ENCODE results near the gene AFF3. TPM values are rescaled to one million over a fixed set of nuclear protein-coding genes. Genes with fewer than 3 reads are reported as not detected.

The AFF3 gene
- total and polyA plus RNA-seq, 8 donors, result 16.4 to 42.0 (median 21.4) TPM

GRCh38 chr2:99722476-99722875 lies 419.9 kb downstream of the AFF3 start:
- no peaks in the 10 kb centered on the region for H3K36me3 ChIP-seq
- intact Hi-C loops (cut with DNase I), result no loop called here
- ATAC-seq (no peak), DNase-seq (no peak)
- H3K27me3 ChIP-seq, result no peaks in the 10 kb centered on the region
- TF ChIP-seq CTCF (IDR thresholded peaks at IDR 0.05), result no peak
- H3K4me1 ChIP-seq, result no peaks in the 10 kb centered on the region
- peaks cover 0 to 10% of the 10 kb centered on the region in 2 donors for H3K9me3 ChIP-seq
- H3K27ac ChIP-seq, result no peak overlapping the region
- H3K4me3 ChIP-seq, result no peak overlapping the region

DNA sequence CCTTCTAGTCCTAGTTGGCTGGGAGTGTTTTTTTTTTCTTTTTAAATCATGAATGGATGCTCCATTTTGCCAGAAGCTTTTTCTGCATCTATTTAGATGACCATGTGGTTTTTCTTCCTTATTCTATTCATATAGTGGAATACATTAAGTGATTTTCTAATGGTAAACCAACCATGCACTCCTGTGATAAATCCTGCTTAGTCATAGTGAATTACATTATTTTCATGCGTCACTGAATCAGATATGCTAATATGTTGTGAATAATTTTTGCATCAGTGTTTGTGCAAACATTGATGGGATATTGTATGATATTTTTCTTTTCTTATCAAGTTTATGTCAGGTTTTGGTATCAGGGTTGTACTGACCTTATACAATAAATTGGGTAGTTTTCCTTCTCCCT lies 423.3 kb downstream of the AFF3 start:
- Histone ChIP-seq H3K9me3 (peaks cover 0 to 10% of the 10 kb centered on the region in 2 donors), H3K4me3 (no peak overlapping the region), H3K27ac (no peak overlapping the region), H3K4me1 (no peaks in the 10 kb centered on the region), H3K36me3 (no peaks in the 10 kb centered on the region), H3K27me3 (no peaks in the 10 kb centered on the region)
- intact Hi-C loops (cut with DNase I), result no loop called here
- no peak for TF ChIP-seq CTCF (IDR thresholded peaks at IDR 0.05)
- ATAC-seq (no peak), DNase-seq (no peak)

GRCh38 chr2:99715956-99716355 lies 426.4 kb downstream of the AFF3 start:
- Histone ChIP-seq H3K27ac (no peak overlapping the region), H3K9me3 (no peaks in the 10 kb centered on the region), H3K4me3 (no peak overlapping the region), H3K36me3 (no peaks in the 10 kb centered on the region), H3K27me3 (no peaks in the 10 kb centered on the region), H3K4me1 (no peaks in the 10 kb centered on the region)
- ATAC-seq, result no peak
- no peak for DNase-seq
- no peak for TF ChIP-seq CTCF (IDR thresholded peaks at IDR 0.05)
- intact Hi-C loops (cut with DNase I), result no loop called here

DNA sequence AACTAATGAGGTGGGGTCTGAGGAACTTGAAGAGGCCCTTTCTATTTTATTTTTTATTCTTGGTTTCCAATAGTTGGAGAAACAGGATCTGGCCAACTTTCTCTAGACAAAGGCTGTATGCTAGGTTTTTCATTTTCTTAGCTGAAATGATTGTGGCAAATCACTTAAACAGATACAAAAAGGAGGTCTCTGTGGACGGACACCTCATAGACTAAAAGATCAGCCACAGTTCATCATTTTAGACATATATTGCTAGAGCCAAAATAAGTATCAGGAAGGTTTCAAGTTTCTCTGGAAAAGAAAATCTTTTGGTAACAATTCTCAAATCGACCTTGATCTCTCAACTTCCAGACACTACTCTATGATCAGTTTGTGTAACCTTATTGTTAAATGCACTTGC lies 428.0 kb downstream of the AFF3 start:
- DNase-seq (no peak), ATAC-seq (no peak)
- no peak overlapping the region for H3K4me3 ChIP-seq
- H3K4me1 ChIP-seq, result no peaks in the 10 kb centered on the region
- H3K36me3 ChIP-seq, result no peaks in the 10 kb centered on the region
- intact Hi-C loops (cut with DNase I), result no loop called here
- no peak overlapping the region for H3K27ac ChIP-seq
- TF ChIP-seq CTCF (IDR thresholded peaks at IDR 0.05), result no peak
- H3K9me3 ChIP-seq, result no peaks in the 10 kb centered on the region
- H3K27me3 ChIP-seq, result no peaks in the 10 kb centered on the region

DNA sequence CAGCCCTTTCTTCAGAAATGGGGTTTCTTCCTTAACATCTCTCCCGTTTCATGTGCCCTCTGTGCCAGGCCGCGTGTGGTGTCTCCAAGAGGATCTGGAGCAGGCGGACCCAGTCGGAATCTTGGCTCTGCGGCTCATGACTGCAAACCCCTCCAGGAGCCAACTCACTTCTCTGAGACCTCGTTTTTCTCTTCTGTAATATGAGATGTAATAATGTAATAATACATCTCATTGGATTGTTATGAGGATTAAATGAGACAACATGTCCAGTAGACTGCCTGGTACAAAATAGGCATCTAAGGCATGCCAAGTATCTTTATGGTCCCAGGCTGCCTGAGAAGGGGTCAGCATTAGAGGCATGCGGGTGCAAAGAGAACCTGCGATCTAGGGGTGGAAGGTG lies 431.2 kb downstream of the AFF3 start:
- H3K27me3 ChIP-seq, result no peaks in the 10 kb centered on the region
- DNase-seq (no peak), ATAC-seq (no peak)
- H3K27ac ChIP-seq, result no peak overlapping the region
- intact Hi-C loops (cut with DNase I), result no loop called here
- H3K9me3 ChIP-seq, result no peaks in the 10 kb centered on the region
- H3K36me3 ChIP-seq, result no peaks in the 10 kb centered on the region
- no peak for TF ChIP-seq CTCF (IDR thresholded peaks at IDR 0.05)
- H3K4me1 ChIP-seq, result no peaks in the 10 kb centered on the region
- no peak overlapping the region for H3K4me3 ChIP-seq

Data from left lung (tissue), 10 donors.